Measurements from ENCODE around the gene RFC5. TPM values are rescaled to one million over a fixed set of nuclear protein-coding genes. Genes with fewer than 3 reads are reported as not detected.

Gene RFC5
- total and polyA plus RNA-seq, 10 of the 15 experiments (the other 5 are each of a cell fraction or from before 2014, with no cell fraction given): 30.9 to 73.3 (median 53.5) TPM

DNA sequence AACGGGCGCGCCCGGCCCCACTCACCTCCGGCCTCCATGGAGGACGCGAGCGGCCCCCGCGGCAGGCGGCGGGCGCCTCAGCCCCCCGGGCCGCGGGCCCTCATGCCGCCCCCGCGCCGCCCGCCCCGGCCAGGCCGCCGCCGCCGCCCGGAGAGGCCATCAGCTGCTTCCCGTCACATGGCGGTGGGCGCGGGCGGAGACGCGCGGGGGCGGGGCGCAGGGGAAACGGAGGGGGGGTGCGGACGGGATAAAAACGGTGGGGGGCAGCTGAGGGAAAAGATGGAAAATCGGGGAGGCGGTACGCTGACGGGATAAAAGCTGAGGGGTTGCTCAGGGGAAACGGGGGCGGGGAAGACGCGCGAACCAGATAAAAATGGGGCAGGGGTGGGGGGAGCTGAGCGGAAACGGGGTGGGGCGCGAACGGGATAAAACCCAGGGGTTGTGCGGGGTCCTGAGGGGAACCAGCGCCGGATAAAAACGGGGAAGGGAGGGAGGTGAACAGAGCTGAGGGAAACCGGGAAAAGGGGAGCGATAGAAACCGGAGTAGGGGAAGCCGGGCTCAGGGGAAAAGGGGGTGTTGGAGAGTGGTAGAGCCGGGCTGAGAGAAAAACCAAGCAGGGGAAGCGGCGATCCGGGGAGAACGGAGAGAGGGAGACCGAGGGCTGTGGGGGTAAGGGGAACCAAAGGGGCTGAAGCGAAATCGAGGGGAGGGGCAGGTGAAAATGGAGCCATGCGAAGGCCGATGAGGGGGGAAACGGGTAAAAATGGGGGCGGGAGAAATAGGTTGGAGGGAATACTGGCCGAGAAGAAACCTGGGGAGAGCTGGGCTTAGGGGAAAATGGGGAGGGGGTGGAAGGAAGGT is 44.7 kb downstream of the RFC5 start, which contains the start of gene WSB2 (continued):
- TF ChIP-seq, protein P1, sequence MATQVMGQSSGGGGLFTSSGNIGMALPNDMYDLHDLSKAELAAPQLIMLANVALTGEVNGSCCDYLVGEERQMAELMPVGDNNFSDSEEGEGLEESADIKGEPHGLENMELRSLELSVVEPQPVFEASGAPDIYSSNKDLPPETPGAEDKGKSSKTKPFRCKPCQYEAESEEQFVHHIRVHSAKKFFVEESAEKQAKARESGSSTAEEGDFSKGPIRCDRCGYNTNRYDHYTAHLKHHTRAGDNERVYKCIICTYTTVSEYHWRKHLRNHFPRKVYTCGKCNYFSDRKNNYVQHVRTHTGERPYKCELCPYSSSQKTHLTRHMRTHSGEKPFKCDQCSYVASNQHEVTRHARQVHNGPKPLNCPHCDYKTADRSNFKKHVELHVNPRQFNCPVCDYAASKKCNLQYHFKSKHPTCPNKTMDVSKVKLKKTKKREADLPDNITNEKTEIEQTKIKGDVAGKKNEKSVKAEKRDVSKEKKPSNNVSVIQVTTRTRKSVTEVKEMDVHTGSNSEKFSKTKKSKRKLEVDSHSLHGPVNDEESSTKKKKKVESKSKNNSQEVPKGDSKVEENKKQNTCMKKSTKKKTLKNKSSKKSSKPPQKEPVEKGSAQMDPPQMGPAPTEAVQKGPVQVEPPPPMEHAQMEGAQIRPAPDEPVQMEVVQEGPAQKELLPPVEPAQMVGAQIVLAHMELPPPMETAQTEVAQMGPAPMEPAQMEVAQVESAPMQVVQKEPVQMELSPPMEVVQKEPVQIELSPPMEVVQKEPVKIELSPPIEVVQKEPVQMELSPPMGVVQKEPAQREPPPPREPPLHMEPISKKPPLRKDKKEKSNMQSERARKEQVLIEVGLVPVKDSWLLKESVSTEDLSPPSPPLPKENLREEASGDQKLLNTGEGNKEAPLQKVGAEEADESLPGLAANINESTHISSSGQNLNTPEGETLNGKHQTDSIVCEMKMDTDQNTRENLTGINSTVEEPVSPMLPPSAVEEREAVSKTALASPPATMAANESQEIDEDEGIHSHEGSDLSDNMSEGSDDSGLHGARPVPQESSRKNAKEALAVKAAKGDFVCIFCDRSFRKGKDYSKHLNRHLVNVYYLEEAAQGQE (IDR thresholded peaks at IDR 0.05; ENCODE audit: low read depth, low read length): no peak
- TF ChIP-seq IKZF1 (conservative IDR thresholded peaks at IDR 0.05) (0 out of 2 replicates have a peak, but pooled peaks have one; percentile 2), SMC3 (IDR thresholded peaks at IDR 0.05; ENCODE audit: borderline replicate concordance, low read length) (no peak), CHD2 (IDR thresholded peaks at IDR 0.05; ENCODE audit: borderline replicate concordance, low read depth, low read length) (no peak)
- TF ChIP-seq, protein P2, sequence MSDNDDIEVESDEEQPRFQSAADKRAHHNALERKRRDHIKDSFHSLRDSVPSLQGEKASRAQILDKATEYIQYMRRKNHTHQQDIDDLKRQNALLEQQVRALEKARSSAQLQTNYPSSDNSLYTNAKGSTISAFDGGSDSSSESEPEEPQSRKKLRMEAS (IDR thresholded peaks at IDR 0.05; ENCODE audit: low read depth, low read length): no peak
- TF ChIP-seq, protein P3, sequence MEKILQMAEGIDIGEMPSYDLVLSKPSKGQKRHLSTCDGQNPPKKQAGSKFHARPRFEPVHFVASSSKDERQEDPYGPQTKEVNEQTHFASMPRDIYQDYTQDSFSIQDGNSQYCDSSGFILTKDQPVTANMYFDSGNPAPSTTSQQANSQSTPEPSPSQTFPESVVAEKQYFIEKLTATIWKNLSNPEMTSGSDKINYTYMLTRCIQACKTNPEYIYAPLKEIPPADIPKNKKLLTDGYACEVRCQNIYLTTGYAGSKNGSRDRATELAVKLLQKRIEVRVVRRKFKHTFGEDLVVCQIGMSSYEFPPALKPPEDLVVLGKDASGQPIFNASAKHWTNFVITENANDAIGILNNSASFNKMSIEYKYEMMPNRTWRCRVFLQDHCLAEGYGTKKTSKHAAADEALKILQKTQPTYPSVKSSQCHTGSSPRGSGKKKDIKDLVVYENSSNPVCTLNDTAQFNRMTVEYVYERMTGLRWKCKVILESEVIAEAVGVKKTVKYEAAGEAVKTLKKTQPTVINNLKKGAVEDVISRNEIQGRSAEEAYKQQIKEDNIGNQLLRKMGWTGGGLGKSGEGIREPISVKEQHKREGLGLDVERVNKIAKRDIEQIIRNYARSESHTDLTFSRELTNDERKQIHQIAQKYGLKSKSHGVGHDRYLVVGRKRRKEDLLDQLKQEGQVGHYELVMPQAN (conservative IDR thresholded peaks at IDR 0.05): no peak

Measured in GM12878 (cell line).